LNCaP clone FGC (cell line): Measurements from ENCODE around the gene GPR155.
A peak's percentile ranks its signal among the peaks of the same experiment; 100 is the strongest.

Experiments used
- DNase-seq: peaks from one replicate; pipeline ENCODE4 v3.0.0-alpha.2; 2011; ENCODE audit warnings: low read depth
- H3K4me3 ChIP-seq: 2 replicates; pipeline ENCODE4 v1.5.1; 2011; ENCODE audit warnings: mild to moderate bottlenecking, low read depth, low read length, control low read depth
- CTCF ChIP-seq: IDR thresholded peaks from 2 replicates; pipeline ENCODE4 v1.5.1; 2012; ENCODE audit warnings: mild to moderate bottlenecking; ENCODE audit not compliant: control insufficient read depth, insufficient read depth; ENCODE audit errors: extremely low read depth

The GPR155 gene

GRCh38 chr2:174511580-174512260 lies 24.9 kb upstream of the GPR155 start:
- no peak for TF ChIP-seq CTCF

GRCh38 chr2:174510583-174511189 lies 23.9 kb upstream of the GPR155 start:
- no peak for TF ChIP-seq CTCF
- DNase-seq: no peak
- H3K4me3 ChIP-seq: no peak overlapping the region

More at GRCh38 chr2:174511580-174512260, 24.9 kb upstream of the GPR155 start:
- no peak overlapping the region for H3K4me3 ChIP-seq
- no peak for DNase-seq

- no peak for TF ChIP-seq CTCF
- H3K4me3 ChIP-seq: no peak overlapping the region
- peak; percentile 79 for DNase-seq
These were observed 16.5 kb upstream of the GPR155 start for GRCh38 chr2:174503161-174503809.

- H3K4me3 ChIP-seq: no peak overlapping the region
- no peak for TF ChIP-seq CTCF
- no peak for DNase-seq
These were observed 12.5 kb upstream of the GPR155 start for GRCh38 chr2:174499371-174499770.

GRCh38 chr2:174495365-174496012 lies 8.7 kb upstream of the GPR155 start:
- no peak for DNase-seq
- H3K4me3 ChIP-seq: no peak overlapping the region
- TF ChIP-seq CTCF: no peak

GRCh38 chr2:174493549-174494331 lies 6.9 kb upstream of the GPR155 start:
- H3K4me3 ChIP-seq: no peak overlapping the region
- DNase-seq: no peak
- TF ChIP-seq CTCF: no peak
